Ishikawa (cell line): ENCODE measurements around the gene TNFAIP8L3.

ENCODE experiments used
- CEBPB ChIP-seq: IDR thresholded peaks from 2 replicates; pipeline ENCODE4 v1.6.1; 2012
- CREB1 ChIP-seq: IDR thresholded peaks from 2 replicates; pipeline ENCODE4 v1.6.1; 2012; ENCODE audit warnings: low read depth
- EGR1 ChIP-seq: IDR thresholded peaks from 2 replicates; pipeline ENCODE4 v1.6.1; 2012
- EP300 ChIP-seq: IDR thresholded peaks from 2 replicates; pipeline ENCODE4 v1.6.1; 2012; ENCODE audit warnings: borderline replicate concordance
- FOXM1 ChIP-seq: IDR thresholded peaks from 2 replicates; pipeline ENCODE4 v1.6.1; 2012; ENCODE audit warnings: low read depth, borderline replicate concordance
- NFIC ChIP-seq: IDR thresholded peaks from 2 replicates; pipeline ENCODE4 v1.6.1; 2012
- RAD21 ChIP-seq: IDR thresholded peaks from 2 replicates; pipeline ENCODE4 v1.6.1; 2012; ENCODE audit warnings: low read depth
- TAF1 ChIP-seq: IDR thresholded peaks from 2 replicates; pipeline ENCODE4 v1.6.1; 2012; ENCODE audit warnings: low read depth, mild to moderate bottlenecking
- TCF12 ChIP-seq: IDR thresholded peaks from 2 replicates; pipeline ENCODE4 v1.6.1; 2012; ENCODE audit warnings: low read depth
- TEAD4 ChIP-seq: IDR thresholded peaks from 2 replicates; pipeline ENCODE4 v1.6.1; 2012
- YY1 ChIP-seq: IDR thresholded peaks from 2 replicates; pipeline ENCODE4 v1.6.1; 2012; ENCODE audit warnings: low read depth
- ZBTB7A ChIP-seq: IDR thresholded peaks from 2 replicates; pipeline ENCODE4 v1.6.1; 2012; ENCODE audit warnings: low read depth
- TF ChIP-seq, protein P1 (sequence below): IDR thresholded peaks from 2 replicates; pipeline ENCODE4 v1.6.1; 2012
- TF ChIP-seq, protein P2 (sequence below): IDR thresholded peaks from 2 replicates; pipeline ENCODE4 v1.6.1; 2012
- TF ChIP-seq, protein P3 (sequence below): IDR thresholded peaks from 2 replicates; pipeline ENCODE4 v1.6.1; 2012; ENCODE audit warnings: low read depth, mild to moderate bottlenecking

TNFAIP8L3 gene

DNA sequence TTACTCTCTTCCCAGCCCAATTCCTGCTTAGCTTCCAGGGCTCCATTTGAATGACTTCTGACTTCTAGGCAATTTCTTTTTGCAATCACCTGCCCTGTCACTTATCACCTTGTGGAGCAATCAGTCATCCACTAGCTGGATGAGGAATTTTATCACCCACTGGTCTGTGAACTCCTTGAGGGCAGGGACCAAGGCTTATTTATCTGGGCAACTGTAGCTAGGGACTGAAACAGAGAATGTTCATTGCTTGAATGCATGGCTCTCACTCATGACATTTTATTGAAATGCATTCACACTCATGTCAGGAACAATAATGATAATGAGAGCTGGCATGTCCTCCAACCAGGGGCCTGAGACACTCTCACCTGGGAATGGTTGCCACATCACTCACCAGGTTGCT lies 15.5 kb downstream of the TNFAIP8L3 start:
- TF ChIP-seq CEBPB (no peak), FOXM1 (no peak), EP300 (no peak), EGR1 (no peak), RAD21 (no peak), NFIC (no peak), TEAD4 (no peak), TAF1 (no peak), TCF12 (no peak), YY1 (no peak), ZBTB7A (no peak), CREB1 (no peak)
- TF ChIP-seq, protein P1, sequence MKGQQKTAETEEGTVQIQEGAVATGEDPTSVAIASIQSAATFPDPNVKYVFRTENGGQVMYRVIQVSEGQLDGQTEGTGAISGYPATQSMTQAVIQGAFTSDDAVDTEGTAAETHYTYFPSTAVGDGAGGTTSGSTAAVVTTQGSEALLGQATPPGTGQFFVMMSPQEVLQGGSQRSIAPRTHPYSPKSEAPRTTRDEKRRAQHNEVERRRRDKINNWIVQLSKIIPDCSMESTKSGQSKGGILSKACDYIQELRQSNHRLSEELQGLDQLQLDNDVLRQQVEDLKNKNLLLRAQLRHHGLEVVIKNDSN, result no peak
- TF ChIP-seq, protein P2, sequence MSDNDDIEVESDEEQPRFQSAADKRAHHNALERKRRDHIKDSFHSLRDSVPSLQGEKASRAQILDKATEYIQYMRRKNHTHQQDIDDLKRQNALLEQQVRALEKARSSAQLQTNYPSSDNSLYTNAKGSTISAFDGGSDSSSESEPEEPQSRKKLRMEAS, result no peak
- TF ChIP-seq, protein P3, sequence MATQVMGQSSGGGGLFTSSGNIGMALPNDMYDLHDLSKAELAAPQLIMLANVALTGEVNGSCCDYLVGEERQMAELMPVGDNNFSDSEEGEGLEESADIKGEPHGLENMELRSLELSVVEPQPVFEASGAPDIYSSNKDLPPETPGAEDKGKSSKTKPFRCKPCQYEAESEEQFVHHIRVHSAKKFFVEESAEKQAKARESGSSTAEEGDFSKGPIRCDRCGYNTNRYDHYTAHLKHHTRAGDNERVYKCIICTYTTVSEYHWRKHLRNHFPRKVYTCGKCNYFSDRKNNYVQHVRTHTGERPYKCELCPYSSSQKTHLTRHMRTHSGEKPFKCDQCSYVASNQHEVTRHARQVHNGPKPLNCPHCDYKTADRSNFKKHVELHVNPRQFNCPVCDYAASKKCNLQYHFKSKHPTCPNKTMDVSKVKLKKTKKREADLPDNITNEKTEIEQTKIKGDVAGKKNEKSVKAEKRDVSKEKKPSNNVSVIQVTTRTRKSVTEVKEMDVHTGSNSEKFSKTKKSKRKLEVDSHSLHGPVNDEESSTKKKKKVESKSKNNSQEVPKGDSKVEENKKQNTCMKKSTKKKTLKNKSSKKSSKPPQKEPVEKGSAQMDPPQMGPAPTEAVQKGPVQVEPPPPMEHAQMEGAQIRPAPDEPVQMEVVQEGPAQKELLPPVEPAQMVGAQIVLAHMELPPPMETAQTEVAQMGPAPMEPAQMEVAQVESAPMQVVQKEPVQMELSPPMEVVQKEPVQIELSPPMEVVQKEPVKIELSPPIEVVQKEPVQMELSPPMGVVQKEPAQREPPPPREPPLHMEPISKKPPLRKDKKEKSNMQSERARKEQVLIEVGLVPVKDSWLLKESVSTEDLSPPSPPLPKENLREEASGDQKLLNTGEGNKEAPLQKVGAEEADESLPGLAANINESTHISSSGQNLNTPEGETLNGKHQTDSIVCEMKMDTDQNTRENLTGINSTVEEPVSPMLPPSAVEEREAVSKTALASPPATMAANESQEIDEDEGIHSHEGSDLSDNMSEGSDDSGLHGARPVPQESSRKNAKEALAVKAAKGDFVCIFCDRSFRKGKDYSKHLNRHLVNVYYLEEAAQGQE, result no peak

DNA sequence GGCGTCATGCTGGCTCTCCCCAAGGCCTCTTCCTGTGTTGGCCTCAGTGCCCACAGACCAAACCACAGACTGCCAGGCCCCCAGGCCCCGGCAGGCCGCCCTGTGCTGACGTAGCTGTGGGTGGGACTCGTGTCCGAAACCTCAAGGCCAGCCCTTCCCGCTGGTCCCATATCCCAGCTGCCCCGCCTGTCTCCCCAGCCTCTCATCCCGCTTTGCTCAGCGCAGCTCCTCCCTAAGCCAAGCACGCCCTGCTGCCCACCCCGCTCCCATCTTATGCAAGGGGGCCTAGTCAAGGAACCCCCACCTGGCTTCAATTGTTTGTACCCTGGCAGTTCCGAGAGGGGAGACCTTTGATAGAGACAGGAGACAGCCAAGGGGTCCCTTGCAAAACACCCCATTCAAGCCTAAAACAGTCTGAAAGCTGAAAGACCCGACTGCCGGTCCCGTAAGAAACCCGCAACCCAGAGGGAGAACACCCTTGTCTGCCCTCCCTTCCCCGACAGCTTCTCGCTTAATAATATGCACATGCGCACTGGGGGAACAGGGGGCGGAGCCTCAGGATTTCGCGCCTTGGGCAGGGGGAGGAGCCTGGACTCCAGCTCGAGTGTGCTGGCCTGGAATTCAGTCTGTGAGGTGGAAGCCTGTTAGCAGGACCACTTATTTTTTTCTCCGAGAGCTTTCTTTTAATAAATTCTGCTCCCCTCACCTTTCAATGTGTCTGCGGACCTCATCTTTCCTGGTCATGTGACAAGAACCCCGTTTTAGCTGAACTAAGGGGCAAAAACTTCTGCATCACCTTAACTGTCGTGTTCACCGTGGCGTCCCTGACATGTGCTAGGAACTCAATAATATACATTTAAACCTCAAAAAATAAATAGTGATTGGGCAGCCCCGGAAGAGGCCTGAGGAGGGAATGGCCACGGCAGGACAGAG lies 17.2 kb downstream of the TNFAIP8L3 start:
- TF ChIP-seq, protein P1, result no peak
- TF ChIP-seq, protein P2, result no peak
- TF ChIP-seq RAD21 (no peak), YY1 (no peak), NFIC (no peak), TCF12 (no peak), EP300 (no peak), CEBPB (no peak)

DNA sequence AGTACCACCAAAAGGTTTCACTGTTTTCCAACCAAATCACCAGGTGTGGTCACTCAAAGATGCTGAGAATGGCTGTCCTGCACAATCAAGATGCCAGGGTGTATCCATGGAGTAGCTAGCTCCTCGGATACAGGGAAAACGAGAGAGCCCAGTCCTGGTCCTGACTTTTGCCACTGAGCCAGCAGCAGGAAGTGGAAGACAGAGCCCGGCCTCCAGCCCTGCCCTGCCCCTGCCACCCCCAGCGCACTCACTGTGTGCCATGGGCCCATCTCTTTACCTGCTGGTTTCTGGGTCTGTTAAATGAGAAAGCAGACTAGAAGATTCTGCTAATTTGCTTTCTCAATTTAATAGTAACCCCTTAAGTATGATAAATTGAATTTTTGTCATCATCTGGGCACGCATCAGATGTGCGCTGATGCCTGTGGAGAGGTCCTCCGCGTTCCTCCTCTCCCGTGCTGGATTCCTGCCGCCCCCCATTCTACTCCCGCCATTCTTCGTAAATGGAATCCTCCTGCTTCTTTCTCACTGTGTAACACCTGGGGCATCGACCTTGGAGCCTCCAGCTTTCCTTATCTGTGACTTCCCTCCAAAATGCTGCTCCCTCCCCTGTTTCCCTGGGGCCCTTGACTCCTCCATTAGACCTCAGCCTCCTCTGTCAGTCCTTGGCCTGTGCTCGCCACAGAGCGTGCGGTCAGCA lies 18.0 kb downstream of the TNFAIP8L3 start:
- TF ChIP-seq, protein P3, result no peak
- TF ChIP-seq EP300 (no peak), TEAD4 (no peak), ZBTB7A (no peak), YY1 (no peak), FOXM1 (no peak), CREB1 (no peak), EGR1 (no peak), TAF1 (no peak), NFIC (no peak), RAD21 (no peak), TCF12 (no peak), CEBPB (no peak)
- TF ChIP-seq, protein P1, result no peak
- TF ChIP-seq, protein P2, result no peak

DNA sequence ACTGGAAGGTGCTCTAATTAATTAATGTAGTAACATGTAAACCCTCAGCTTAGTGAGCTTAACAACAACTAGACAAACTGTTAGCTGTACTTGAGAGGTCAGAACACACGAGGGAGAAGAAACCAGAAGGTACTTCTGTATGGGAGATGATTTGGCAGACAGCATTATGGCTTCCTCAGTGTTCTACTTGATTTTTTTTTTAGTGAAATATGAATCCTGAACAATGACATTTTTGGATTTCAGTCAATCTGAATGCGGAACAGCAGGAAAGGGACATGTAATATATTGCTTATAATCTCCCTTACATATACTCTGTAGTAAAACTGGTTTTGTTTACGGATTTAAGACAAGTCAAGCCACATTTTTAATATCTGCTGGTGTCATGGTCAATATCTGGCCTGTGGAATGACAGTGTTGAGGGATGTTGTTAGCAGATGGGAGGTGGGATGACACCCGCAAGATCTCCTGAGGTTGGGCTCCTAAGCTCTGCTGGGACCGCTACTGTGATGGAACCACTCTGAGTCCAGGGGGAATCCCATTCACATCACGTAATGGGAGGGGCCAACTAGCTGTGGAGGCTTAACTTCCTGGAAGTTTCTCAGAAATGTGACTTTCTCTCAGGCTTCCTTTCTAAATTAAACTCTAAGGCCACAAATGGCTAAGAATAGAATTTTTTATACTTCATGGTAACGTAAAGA lies 18.7 kb downstream of the TNFAIP8L3 start:
- TF ChIP-seq ZBTB7A (no peak), TCF12 (no peak), YY1 (no peak), CEBPB (no peak), EP300 (no peak), TAF1 (no peak), CREB1 (no peak), NFIC (no peak), FOXM1 (no peak), TEAD4 (no peak), EGR1 (no peak), RAD21 (no peak)
- TF ChIP-seq, protein P2, result no peak
- TF ChIP-seq, protein P3, result no peak
- TF ChIP-seq, protein P1, result no peak
